Progenitor cell of endocrine pancreas (in vitro differentiated cells): ENCODE results near the gene CHST15. TPM values are rescaled to one million over a fixed set of nuclear protein-coding genes. Genes with fewer than 3 reads are reported as not detected.

Experiments used
- DNase-seq: peaks from one replicate; pipeline ENCODE4 v3.0.0; 2021; ENCODE audit warnings: low spot score; ENCODE audit not compliant: unreplicated experiment
- H3K27ac Mint-ChIP-seq: 2 replicates; pipeline ENCODE4 v1.8.0; 2021; ENCODE audit warnings: mild to moderate bottlenecking, moderate library complexity, mixed read lengths
- H3K27me3 Mint-ChIP-seq: 2 replicates; pipeline ENCODE4 v1.8.0; 2021; ENCODE audit warnings: mixed read lengths
- H3K36me3 Mint-ChIP-seq: 2 replicates; pipeline ENCODE4 v1.8.0; 2022; ENCODE audit warnings: mixed read lengths; ENCODE audit not compliant: insufficient read depth
- H3K4me1 Mint-ChIP-seq: 2 replicates; pipeline ENCODE4 v1.8.0; 2021; ENCODE audit warnings: low read depth, mixed read lengths
- H3K4me3 Mint-ChIP-seq: 2 replicates; pipeline ENCODE4 v1.8.0; 2021; ENCODE audit warnings: low read depth, mild to moderate bottlenecking, moderate library complexity, mixed read lengths
- H3K9me3 Mint-ChIP-seq: 2 replicates; pipeline ENCODE4 v1.8.0; 2021; ENCODE audit warnings: low read depth, mixed read lengths
- total RNA-seq: library from RNA; stranded (reverse); gene quantifications from 2 replicates; pipeline ENCODE4 v1.2.1, GENCODE V29; 2021
- TF ChIP-seq, protein P1 (sequence below): fragments of 200-600 bp; sonication (generic); IDR thresholded peaks from one replicate; pipeline ENCODE4 v1.5.0; 2021; ENCODE audit warnings: antibody characterized with exemption, mild to moderate bottlenecking; ENCODE audit not compliant: unreplicated experiment

Gene CHST15
- total RNA-seq, 1 donor from 2014 or later = 7.9 TPM

- Mint-ChIP-seq H3K9me3 (peaks cover 9% of the 10 kb centered on the region), H3K4me3 (no peak overlapping the region), H3K4me1 (peaks cover 2% of the 10 kb centered on the region), H3K27me3 (no peaks in the 10 kb centered on the region), H3K27ac (no peak overlapping the region), H3K36me3 (peaks cover 4% of the 10 kb centered on the region)
- no peak for DNase-seq
- TF ChIP-seq, protein P1, sequence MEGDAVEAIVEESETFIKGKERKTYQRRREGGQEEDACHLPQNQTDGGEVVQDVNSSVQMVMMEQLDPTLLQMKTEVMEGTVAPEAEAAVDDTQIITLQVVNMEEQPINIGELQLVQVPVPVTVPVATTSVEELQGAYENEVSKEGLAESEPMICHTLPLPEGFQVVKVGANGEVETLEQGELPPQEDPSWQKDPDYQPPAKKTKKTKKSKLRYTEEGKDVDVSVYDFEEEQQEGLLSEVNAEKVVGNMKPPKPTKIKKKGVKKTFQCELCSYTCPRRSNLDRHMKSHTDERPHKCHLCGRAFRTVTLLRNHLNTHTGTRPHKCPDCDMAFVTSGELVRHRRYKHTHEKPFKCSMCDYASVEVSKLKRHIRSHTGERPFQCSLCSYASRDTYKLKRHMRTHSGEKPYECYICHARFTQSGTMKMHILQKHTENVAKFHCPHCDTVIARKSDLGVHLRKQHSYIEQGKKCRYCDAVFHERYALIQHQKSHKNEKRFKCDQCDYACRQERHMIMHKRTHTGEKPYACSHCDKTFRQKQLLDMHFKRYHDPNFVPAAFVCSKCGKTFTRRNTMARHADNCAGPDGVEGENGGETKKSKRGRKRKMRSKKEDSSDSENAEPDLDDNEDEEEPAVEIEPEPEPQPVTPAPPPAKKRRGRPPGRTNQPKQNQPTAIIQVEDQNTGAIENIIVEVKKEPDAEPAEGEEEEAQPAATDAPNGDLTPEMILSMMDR = no peak
Observed at GRCh38 chr10:124010024-124010423, 83.4 kb downstream of the CHST15 start.

GRCh38 chr10:124009231-124010015, 84.0 kb downstream of the CHST15 start:
- H3K4me1 Mint-ChIP-seq = peaks cover 2% of the 10 kb centered on the region
- H3K36me3 Mint-ChIP-seq = peaks cover 4% of the 10 kb centered on the region
- no peak overlapping the region for H3K4me3 Mint-ChIP-seq
- H3K27me3 Mint-ChIP-seq = no peaks in the 10 kb centered on the region
- peaks cover 9% of the 10 kb centered on the region for H3K9me3 Mint-ChIP-seq
- TF ChIP-seq, protein P1 = no peak
- H3K27ac Mint-ChIP-seq = no peak overlapping the region
- no peak for DNase-seq

DNA sequence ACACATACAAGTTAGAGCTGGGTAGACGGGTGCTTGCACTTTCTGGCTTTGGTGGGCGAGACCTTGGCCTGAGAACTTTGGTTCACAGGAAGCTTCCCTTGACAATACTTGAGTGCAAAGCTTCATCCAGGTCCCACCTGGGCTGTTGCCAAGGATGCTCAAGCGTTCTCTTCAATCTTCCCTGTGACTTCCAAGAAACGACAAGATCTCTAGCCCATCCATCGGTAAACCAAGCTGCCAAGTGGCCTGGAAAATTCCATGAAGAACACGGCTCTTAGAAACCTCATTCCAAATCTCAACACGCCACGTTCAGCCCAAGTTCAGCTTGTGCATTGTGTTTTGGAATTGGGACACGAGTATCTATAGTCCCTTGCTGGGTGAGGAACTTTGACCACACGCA, 84.7 kb downstream of the CHST15 start:
- no peak overlapping the region for H3K27ac Mint-ChIP-seq
- TF ChIP-seq, protein P1 = no peak
- H3K4me3 Mint-ChIP-seq = no peak overlapping the region
- DNase-seq = no peak
- H3K27me3 Mint-ChIP-seq = no peaks in the 10 kb centered on the region
- H3K9me3 Mint-ChIP-seq = peaks cover 3% of the 10 kb centered on the region
- peaks cover 3% of the 10 kb centered on the region for H3K36me3 Mint-ChIP-seq
- H3K4me1 Mint-ChIP-seq = peaks cover 2% of the 10 kb centered on the region

DNA sequence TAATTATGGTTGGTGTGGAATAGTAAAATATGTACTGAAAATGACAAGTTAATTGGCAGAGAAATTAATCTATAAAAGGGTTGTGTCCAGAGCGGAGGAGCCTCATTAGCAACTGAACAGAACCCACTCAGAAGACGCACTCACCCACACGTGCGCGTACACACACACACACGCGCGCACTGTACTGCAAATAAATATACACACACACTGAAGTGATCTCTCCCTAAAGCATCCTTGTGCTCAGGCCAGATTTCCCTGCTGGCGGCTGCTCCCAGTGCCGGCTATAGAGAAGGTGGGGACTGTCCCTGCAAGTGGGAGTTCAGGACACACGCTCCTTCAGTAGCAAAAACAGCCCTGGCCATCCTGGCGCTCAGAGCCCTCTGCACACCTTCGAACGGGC, 85.2 kb downstream of the CHST15 start:
- H3K36me3 Mint-ChIP-seq = peaks cover 3% of the 10 kb centered on the region
- peaks cover 2% of the 10 kb centered on the region for H3K4me1 Mint-ChIP-seq
- H3K4me3 Mint-ChIP-seq = no peak overlapping the region
- no peak overlapping the region for H3K27ac Mint-ChIP-seq
- no peak for DNase-seq
- no peaks in the 10 kb centered on the region for H3K27me3 Mint-ChIP-seq
- no peaks in the 10 kb centered on the region for H3K9me3 Mint-ChIP-seq
- TF ChIP-seq, protein P1 = no peak

- peaks cover 2% of the 10 kb centered on the region for H3K4me1 Mint-ChIP-seq
- H3K36me3 Mint-ChIP-seq = peaks cover 3% of the 10 kb centered on the region
- DNase-seq = no peak
- TF ChIP-seq, protein P1 = no peak
- no peaks in the 10 kb centered on the region for H3K27me3 Mint-ChIP-seq
- H3K27ac Mint-ChIP-seq = no peak overlapping the region
- H3K9me3 Mint-ChIP-seq = no peaks in the 10 kb centered on the region
- no peak overlapping the region for H3K4me3 Mint-ChIP-seq
Observed at GRCh38 chr10:124007773-124008145, 85.6 kb downstream of the CHST15 start.
